AG04449 (cell line): Measurements from ENCODE around the gene PLXNB2.
A peak's percentile ranks its signal among the peaks of the same experiment; 100 is the strongest.

Source experiments
- CTCF ChIA-PET: fragments of 350-600 bp; formaldehyde crosslinking; extraction: SDS; loops from one replicate; lab custom pipeline; 2021; ENCODE audit warnings: antibody characterized with exemption; lab: Yijun Ruan, JAX
- POLR2A ChIA-PET: fragments of 400-600, 350-600 bp; formaldehyde crosslinking; extraction: SDS; loops from one replicate; lab custom pipeline; 2020; ENCODE audit warnings: antibody characterized with exemption, inconsistent platforms; lab: Yijun Ruan, JAX
- DNase-seq: peaks from one replicate; pipeline ENCODE4 v3.0.0-alpha.2; 2010; ENCODE audit warnings: low read depth, low spot score
- H3K4me3 ChIP-seq: 2 replicates; pipeline ENCODE4 v1.5.1; 2011; ENCODE audit warnings: low read depth, mild to moderate bottlenecking, control low read depth, low read length
- TF ChIP-seq, protein P1 (sequence below): IDR thresholded peaks from one replicate; pipeline ENCODE4 v1.5.1; 2011; ENCODE audit warnings: mild to moderate bottlenecking, moderate library complexity, low read length, control low read depth, inconsistent platforms; ENCODE audit not compliant: insufficient read depth; ENCODE audit errors: missing control alignments

PLXNB2 gene, protein sequence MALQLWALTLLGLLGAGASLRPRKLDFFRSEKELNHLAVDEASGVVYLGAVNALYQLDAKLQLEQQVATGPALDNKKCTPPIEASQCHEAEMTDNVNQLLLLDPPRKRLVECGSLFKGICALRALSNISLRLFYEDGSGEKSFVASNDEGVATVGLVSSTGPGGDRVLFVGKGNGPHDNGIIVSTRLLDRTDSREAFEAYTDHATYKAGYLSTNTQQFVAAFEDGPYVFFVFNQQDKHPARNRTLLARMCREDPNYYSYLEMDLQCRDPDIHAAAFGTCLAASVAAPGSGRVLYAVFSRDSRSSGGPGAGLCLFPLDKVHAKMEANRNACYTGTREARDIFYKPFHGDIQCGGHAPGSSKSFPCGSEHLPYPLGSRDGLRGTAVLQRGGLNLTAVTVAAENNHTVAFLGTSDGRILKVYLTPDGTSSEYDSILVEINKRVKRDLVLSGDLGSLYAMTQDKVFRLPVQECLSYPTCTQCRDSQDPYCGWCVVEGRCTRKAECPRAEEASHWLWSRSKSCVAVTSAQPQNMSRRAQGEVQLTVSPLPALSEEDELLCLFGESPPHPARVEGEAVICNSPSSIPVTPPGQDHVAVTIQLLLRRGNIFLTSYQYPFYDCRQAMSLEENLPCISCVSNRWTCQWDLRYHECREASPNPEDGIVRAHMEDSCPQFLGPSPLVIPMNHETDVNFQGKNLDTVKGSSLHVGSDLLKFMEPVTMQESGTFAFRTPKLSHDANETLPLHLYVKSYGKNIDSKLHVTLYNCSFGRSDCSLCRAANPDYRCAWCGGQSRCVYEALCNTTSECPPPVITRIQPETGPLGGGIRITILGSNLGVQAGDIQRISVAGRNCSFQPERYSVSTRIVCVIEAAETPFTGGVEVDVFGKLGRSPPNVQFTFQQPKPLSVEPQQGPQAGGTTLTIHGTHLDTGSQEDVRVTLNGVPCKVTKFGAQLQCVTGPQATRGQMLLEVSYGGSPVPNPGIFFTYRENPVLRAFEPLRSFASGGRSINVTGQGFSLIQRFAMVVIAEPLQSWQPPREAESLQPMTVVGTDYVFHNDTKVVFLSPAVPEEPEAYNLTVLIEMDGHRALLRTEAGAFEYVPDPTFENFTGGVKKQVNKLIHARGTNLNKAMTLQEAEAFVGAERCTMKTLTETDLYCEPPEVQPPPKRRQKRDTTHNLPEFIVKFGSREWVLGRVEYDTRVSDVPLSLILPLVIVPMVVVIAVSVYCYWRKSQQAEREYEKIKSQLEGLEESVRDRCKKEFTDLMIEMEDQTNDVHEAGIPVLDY (N-terminal part only)

DNA sequence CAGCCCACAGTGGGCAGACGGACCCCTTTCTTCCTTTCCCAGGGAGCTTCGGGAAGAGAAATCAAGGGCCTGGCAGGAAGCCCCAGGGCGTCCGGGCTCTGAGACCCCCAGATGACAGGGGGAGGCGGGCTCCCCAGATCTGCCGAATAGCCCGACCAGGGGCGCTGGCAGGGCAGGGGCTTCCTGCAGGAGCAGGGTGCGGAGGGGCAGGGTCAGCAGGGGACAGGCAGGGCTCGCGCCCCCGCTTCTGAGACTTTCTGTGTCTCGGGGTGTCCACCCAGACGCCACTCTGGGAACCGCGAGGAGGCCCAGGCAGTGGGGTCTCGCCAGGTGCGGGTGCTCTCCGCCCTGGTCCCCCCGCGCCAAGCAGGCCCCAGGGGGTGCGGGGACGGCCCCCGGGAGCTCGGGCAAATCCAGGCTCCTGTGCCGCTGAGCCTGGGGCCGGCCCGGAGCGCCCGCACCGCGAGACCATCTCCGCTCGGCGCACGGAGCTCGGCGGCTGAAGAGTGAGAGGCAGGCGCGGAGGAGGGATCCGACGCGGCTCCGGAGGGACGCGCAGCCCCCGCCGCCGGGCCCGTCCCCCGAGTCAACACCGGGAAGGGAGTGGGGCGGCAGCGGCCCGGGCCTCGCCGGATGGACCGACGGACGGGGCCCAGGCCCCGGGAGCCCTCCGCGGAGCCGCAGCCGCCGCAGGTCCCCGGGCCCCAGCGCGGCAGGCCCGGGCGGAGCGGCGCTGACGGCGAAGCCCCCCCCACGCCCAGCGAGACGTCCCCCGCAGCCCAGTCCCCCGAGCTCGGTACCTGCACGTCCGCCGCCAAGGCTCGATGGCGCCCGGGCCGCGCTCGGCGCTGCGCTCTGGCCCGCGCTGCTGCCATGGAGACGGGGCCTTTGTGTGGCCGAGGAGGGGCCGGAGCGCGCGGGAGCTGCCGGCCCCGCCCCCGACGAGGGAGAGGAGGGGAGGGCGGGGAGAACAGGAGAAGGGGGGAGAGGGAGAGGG is at the start of gene PLXNB2:
Gene PLXNB2, minus strand, starts transcription at position 894 of the 997 bp plus-strand sequence. CDS start 17,062 bp downstream, outside the sequence.
- DNase-seq = no peak
- ChIA-PET POLR2A (interaction anchor here (1.1 to 4.7 kb wide), 5 partner anchors 11 to 45 kb away, joined by 4 to 43 read pairs (median 5); partner anchors contain the start of gene MAPK12), CTCF (interaction anchor here (0.9 to 4.0 kb wide), 12 partner anchors 13 to 65 kb away, joined by 3 to 24 read pairs (median 4); partner anchors contain the start of gene HDAC10)
- TF ChIP-seq, protein P1, sequence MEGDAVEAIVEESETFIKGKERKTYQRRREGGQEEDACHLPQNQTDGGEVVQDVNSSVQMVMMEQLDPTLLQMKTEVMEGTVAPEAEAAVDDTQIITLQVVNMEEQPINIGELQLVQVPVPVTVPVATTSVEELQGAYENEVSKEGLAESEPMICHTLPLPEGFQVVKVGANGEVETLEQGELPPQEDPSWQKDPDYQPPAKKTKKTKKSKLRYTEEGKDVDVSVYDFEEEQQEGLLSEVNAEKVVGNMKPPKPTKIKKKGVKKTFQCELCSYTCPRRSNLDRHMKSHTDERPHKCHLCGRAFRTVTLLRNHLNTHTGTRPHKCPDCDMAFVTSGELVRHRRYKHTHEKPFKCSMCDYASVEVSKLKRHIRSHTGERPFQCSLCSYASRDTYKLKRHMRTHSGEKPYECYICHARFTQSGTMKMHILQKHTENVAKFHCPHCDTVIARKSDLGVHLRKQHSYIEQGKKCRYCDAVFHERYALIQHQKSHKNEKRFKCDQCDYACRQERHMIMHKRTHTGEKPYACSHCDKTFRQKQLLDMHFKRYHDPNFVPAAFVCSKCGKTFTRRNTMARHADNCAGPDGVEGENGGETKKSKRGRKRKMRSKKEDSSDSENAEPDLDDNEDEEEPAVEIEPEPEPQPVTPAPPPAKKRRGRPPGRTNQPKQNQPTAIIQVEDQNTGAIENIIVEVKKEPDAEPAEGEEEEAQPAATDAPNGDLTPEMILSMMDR = no peak
- peak within 1 kb of the TSS; percentile 89 for H3K4me3 ChIP-seq

DNA sequence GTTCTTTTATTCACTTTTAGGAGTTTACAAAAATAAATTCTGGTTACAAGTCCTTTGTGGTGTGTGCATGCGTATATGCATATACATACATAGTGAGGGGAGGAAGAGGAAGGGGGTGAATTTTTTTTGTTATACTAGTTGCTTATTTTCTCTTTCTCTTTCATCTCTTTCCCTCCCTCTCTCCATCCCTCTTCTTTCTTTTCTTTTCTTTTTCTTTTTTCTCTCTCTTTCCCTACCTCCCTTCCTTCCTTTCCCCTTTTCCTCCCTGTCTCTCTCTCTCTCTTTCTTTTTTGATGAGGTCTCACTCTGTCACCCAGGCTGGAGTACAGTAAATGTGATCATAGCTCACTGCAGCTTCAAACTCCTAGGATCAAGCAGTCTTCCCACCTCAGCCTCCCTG is 49.8 kb upstream of the PLXNB2 start:
- CTCF ChIA-PET = interaction anchor here (1.5 to 2.0 kb wide), 3 partner anchors 9 to 15 kb away, joined by 6 to 9 read pairs (median 7); no protein-coding TSS in a partner anchor
- no peak for DNase-seq
- no peak overlapping the region for H3K4me3 ChIP-seq
- TF ChIP-seq, protein P1 = no peak
- POLR2A ChIA-PET = interaction anchor here (0.7 kb wide), 1 partner anchor 133 kb away, joined by 5 read pairs; no protein-coding TSS in a partner anchor

DNA sequence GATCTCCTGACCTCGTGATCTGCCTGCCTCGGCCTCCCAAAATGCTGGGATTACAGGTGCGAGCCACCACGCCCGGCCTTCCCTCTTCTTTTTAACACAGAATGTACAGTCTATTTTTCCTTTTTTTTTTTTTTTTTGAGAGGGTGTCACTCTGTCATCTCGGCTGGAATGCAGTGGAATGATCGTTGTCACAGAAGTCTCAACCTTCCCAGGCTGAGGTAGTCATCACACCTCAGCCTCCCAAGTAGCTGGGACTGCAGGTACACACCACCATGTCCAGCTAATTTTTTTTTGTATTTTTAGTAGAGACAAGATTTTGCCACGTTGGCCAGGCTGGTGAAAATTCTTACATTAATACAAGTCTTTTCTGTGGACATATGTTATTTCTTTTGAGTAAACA is 48.7 kb upstream of the PLXNB2 start:
- ChIA-PET CTCF (interaction anchor here (1.3 to 2.0 kb wide), 2 partner anchors 10 to 14 kb away, joined by 6 to 9 read pairs; no protein-coding TSS in a partner anchor), POLR2A (no interaction called here)

DNA sequence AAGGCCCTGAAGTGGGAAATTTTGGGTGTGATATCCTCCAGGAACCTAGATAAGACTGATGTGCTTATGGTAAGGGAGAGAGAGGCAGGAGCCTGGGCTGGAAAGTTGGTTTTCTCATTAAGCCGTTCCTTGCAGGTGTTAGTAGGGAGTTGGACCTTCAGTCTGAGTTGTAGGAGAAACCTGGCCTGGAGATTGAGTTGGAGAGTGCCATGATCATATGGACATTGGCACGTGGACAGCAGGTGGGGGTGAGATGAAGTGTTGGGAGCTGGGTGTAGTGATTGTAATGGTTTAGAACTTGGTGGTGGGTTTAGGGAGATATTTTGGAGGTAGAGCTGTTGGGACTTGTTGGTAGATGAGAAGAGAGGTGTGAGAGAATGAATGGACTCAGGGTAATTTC is 40.6 kb upstream of the PLXNB2 start:
- TF ChIP-seq, protein P1 = no peak
- H3K4me3 ChIP-seq = no peak overlapping the region
- ChIA-PET CTCF (interaction anchor here (0.7 to 1.5 kb wide), 4 partner anchors 16 to 273 kb away, joined by 3 to 4 read pairs (median 4); partner anchors contain the start of gene DENND6B), POLR2A (no interaction called here)
- no peak for DNase-seq

More for the DNA sequence above, 48.7 kb upstream of the PLXNB2 start:
- no peak overlapping the region for H3K4me3 ChIP-seq
- TF ChIP-seq, protein P1 = no peak
- no peak for DNase-seq

DNA sequence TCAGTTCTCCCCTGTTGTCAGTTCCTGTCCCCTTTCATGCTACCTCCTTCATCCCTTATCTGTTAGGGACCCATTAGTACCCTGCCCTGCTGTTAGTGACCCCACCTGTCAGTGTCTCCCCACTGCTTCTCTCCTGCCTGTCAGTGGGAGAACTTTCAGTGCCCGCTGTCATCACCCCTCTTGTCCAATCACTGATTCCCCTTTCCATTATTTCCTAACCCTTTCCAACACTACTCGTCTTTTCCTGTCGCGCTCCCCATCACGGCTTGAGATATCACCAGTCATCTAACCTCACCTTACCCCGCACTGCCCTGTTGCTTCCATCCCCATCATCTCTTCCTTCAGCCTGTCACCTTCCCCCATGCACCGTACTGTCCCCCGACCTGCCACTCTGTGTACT is 39.7 kb upstream of the PLXNB2 start:
- ChIA-PET CTCF (interaction anchor here (1.5 kb wide), 1 partner anchor 28 kb away, joined by 3 read pairs; no protein-coding TSS in a partner anchor), POLR2A (no interaction called here)
- no peak for DNase-seq
- H3K4me3 ChIP-seq = no peak overlapping the region
- TF ChIP-seq, protein P1 = no peak
